Stomach (tissue), 9 donors: ENCODE results near the gene DNAI7. TPM values are rescaled to one million over a fixed set of nuclear protein-coding genes. Genes with fewer than 3 reads are reported as not detected.

Source experiments
- DNase-seq, 2 donors: peaks; one replicate each; pipeline versions ENCODE4 v3.0.0 to v3.0.0-alpha.2; 2013 to 2019
- H3K27ac ChIP-seq, 5 donors: fragments of 200-600 bp in 4 of 5; sonication (generic) in 4 of 5; one replicate each; pipeline ENCODE4 v1.5.1; 2013 to 2019; ENCODE audit warnings: mild to moderate bottlenecking in 1 of 5, moderate library complexity in 1 of 5
- H3K27me3 ChIP-seq, 3 donors: fragments of 200-600 bp; sonication (generic); one replicate each; pipeline ENCODE4 v1.5.1; 2017 to 2019; ENCODE audit warnings: mixed run types in 1 of 3
- H3K36me3 ChIP-seq, 4 donors: fragments of 200-600 bp; sonication (generic); 1 replicate in 3 of 4; 2 replicates in 1 of 4; pipeline ENCODE4 v1.5.1; 2016 to 2019
- H3K4me1 ChIP-seq, 4 donors: fragments of 200-600 bp; sonication (generic); one replicate each; pipeline ENCODE4 v1.5.1; 2016 to 2019
- H3K4me3 ChIP-seq, 4 donors: fragments of 200-600 bp; sonication (generic) in 3 of 4; one replicate each; pipeline ENCODE4 v1.5.1; 2016 to 2019; ENCODE audit warnings: mild to moderate bottlenecking in 1 of 4
- H3K9me3 ChIP-seq, 4 donors: fragments of 200-600 bp; sonication (generic); one replicate each; pipeline ENCODE4 v1.5.1; 2016 to 2019
- EP300 ChIP-seq: sonication (generic); formaldehyde crosslinking; IDR thresholded peaks from one replicate; pipeline ENCODE4 v1.6.1; 2017; ENCODE audit warnings: antibody characterized with exemption
- POLR2A ChIP-seq, 4 donors: fragments of 450-650 bp; IDR thresholded peaks; one replicate each; pipeline ENCODE4 v1.6.1; 2016; ENCODE audit warnings: antibody characterized with exemption in 4 of 4, control low read depth in 2 of 4, mild to moderate bottlenecking in 1 of 4, moderate library complexity in 1 of 4
- POLR2AphosphoS5 ChIP-seq, 3 donors: sonication (generic); formaldehyde crosslinking; IDR thresholded peaks; one replicate each; pipeline ENCODE4 v1.6.1; 2016; ENCODE audit warnings: antibody characterized with exemption in 3 of 3
- WGBS, 5 donors: extraction: QIAGEN DNeasy Blood & Tissue Kit in 3 of 5; methylation state at CpG; one replicate each; pipeline versions ENCODE4 v1.1.5 to v1.1.7; 2013 to 2018; 5-methylcytosine and 5-hydroxymethylcytosine counted together
- intact Hi-C: fragments of 100-400 bp; cut with DNase I; formaldehyde crosslinking; loops from one replicate; pipeline ENCODE4 v1.15.1; 2023; ENCODE audit warnings: low total_unique reads
- polyA plus RNA-seq, 3 donors: library from polyadenylated mRNA; stranded (reverse); fragments of 200-250 nt; gene quantifications; one replicate each; pipeline ENCODE4 v1.2.3, GENCODE V29; 2013
- total RNA-seq, 5 donors: library from RNA; depleted of rRNA; stranded (reverse); fragments of >200 nt; gene quantifications; one replicate each; pipeline versions ENCODE4 v1.1.0 to v1.2.3, GENCODE V29; 2014 to 2016
- TF ChIP-seq, protein P1 (sequence below), 7 experiments: fragments of 450-650 bp in 4 of 7; fragments of 200-600 bp in 3 of 7; sonication (generic) in 3 of 7; IDR thresholded peaks; one replicate each; pipeline ENCODE4 v1.5.1; 2016 to 2019; ENCODE audit warnings: antibody characterized with exemption in 7 of 7, control low read depth in 2 of 7, mild to moderate bottlenecking in 1 of 7
- donor health status: healthy with polysubstance abuse.
- donor health status: Bipolar disorder and iron deficiency.
- donor health status: healthy.

Gene DNAI7
- total and polyA plus RNA-seq, 8 donors = 0.05 to 2.2 (median 0.37) TPM; not detected in 3

DNA sequence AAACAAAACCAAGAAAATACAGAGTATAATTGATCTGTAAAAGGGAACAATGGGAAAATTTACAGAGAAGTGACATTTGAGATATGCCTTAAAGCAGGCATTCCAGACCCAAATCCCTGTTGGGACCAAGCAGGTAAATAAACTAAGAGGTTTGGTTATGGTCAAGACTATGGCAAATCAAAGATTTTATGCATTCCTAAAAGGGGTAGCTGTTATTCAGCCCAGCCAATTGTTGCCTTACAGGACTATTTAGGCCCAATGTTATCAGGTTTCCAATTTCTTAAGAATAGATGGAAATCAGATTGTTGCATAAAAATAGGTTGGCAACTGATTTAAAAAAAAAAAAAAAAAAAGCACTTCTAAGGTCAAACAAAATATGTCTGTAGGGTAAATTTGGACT is 5.3 kb downstream of the DNAI7 start:
- no peak overlapping the region for H3K4me3 ChIP-seq
- no peak overlapping the region for H3K27ac ChIP-seq
- DNase-seq = no peak
- no peaks in the 10 kb centered on the region for H3K27me3 ChIP-seq
- no peaks in the 10 kb centered on the region for H3K9me3 ChIP-seq
- TF ChIP-seq POLR2AphosphoS5 (IDR thresholded peaks at IDR 0.05) (no peak), EP300 (no peak), POLR2A (IDR thresholded peaks at IDR 0.05) (no peak)
- TF ChIP-seq, protein P1, sequence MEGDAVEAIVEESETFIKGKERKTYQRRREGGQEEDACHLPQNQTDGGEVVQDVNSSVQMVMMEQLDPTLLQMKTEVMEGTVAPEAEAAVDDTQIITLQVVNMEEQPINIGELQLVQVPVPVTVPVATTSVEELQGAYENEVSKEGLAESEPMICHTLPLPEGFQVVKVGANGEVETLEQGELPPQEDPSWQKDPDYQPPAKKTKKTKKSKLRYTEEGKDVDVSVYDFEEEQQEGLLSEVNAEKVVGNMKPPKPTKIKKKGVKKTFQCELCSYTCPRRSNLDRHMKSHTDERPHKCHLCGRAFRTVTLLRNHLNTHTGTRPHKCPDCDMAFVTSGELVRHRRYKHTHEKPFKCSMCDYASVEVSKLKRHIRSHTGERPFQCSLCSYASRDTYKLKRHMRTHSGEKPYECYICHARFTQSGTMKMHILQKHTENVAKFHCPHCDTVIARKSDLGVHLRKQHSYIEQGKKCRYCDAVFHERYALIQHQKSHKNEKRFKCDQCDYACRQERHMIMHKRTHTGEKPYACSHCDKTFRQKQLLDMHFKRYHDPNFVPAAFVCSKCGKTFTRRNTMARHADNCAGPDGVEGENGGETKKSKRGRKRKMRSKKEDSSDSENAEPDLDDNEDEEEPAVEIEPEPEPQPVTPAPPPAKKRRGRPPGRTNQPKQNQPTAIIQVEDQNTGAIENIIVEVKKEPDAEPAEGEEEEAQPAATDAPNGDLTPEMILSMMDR (IDR thresholded peaks at IDR 0.05) = no peak
- H3K36me3 ChIP-seq = no peaks in the 10 kb centered on the region
- intact Hi-C loops = no loop called here
- peaks cover 0 to 8% (median 4%) of the 10 kb centered on the region in 4 donors for H3K4me1 ChIP-seq

DNA sequence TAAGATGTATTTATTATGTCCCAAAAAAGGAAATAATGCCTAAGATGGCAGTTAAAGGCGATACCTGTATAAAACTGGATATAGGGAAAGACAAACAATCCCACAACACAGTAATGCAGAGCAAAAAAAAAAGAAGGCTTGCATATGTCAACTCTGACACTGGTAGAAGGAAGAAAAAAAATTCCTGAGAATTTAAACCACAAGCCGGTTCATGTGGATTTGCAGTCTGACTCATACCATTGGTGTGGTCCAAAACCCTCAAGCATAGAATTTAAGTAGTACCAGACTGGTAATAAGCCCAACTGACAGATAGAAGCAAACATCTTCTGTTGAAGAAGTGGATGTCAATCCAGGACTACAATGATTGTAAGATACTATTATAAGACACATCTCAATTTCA is 7.2 kb downstream of the DNAI7 start:
- Histone ChIP-seq H3K4me3 (no peak overlapping the region), H3K27me3 (no peaks in the 10 kb centered on the region), H3K9me3 (no peaks in the 10 kb centered on the region), H3K36me3 (no peaks in the 10 kb centered on the region), H3K4me1 (no peaks in the 10 kb centered on the region), H3K27ac (no peak overlapping the region)
- WGBS, 5 donors = 70 to 91% (median 85%) methylated on average over 2 of the region's 2 CpGs
- no peak for TF ChIP-seq POLR2A (IDR thresholded peaks at IDR 0.05)
- no peak for TF ChIP-seq EP300
- TF ChIP-seq POLR2AphosphoS5 (IDR thresholded peaks at IDR 0.05) = no peak
- TF ChIP-seq, protein P1 (IDR thresholded peaks at IDR 0.05) = no peak
- DNase-seq = no peak
- intact Hi-C loops = no loop called here

DNA sequence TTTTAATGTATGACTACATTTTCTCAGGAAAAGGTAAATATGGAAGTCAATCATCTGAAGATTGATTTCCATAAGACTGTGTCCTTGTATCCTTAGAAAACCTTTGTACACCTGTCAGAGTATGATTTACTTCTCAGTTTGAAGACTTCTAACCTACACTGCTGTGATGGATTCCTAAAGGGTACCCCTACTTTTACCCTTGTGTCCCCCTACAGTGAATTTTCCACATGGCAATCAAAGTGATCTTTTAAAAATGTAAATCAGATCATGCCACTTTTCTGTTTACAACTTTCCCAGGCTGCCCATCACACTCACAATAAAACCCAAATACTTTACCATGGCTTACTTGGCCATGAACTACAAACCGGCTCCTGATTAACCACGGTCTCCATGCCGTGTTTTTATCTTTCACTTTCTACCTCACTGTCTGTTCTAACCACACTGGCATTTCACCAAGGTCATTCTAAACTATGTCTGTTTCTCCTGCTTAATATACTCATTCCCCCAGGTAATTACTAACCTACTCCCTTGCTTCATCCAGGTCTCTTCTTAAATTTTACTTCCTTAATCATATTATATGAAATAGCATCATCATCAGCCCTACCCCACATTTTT is 8.1 kb downstream of the DNAI7 start:
- H3K27ac ChIP-seq = no peak overlapping the region
- no peaks in the 10 kb centered on the region for H3K27me3 ChIP-seq
- DNase-seq = no peak
- intact Hi-C loops = no loop called here
- H3K9me3 ChIP-seq = no peaks in the 10 kb centered on the region
- no peaks in the 10 kb centered on the region for H3K4me1 ChIP-seq
- H3K36me3 ChIP-seq = no peaks in the 10 kb centered on the region
- 60 to 72% (median 61%) methylated on average over 3 of the region's 3 CpGs for WGBS, 5 donors
- TF ChIP-seq POLR2AphosphoS5 (IDR thresholded peaks at IDR 0.05) (no peak), EP300 (no peak), POLR2A (IDR thresholded peaks at IDR 0.05) (no peak)
- TF ChIP-seq, protein P1 (IDR thresholded peaks at IDR 0.05) = no peak
- no peak overlapping the region for H3K4me3 ChIP-seq

DNA sequence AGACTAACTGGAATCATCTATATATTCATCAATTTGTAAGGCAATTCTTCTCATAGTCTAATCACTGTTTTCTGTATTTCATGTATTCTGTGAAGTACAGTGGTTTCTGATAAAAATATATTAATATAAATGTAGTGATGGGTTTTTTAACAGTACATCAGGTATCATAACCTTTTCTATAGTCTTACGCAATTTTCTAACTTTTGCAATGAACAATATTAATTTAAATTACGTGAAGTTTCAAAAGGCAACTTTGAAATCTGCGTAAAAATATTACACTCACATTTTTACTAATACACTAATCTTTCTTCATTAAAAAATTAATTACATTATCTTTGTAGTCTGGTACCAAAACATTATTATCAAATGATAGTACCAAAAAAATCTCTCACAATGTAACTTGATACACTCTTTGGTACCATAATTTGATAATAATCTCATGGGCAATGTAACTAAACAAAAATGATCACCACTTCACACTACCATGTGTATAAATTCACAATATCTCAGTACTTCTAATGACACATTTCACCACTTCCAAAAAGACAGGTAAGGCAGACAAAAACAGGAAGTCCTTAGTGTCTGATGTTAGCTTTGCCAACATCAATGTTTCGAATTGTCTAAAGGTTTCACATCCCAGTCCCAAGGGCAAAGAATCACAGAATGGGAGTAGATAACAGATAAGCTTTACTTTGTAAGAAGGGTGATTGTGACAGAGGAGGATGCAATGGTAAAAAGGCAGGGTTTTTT is 8.7 kb downstream of the DNAI7 start:
- no peaks in the 10 kb centered on the region for H3K36me3 ChIP-seq
- no peaks in the 10 kb centered on the region for H3K27me3 ChIP-seq
- TF ChIP-seq EP300 (no peak), POLR2A (IDR thresholded peaks at IDR 0.05) (no peak), POLR2AphosphoS5 (IDR thresholded peaks at IDR 0.05) (no peak)
- TF ChIP-seq, protein P1 (IDR thresholded peaks at IDR 0.05) = no peak
- no peak overlapping the region for H3K27ac ChIP-seq
- intact Hi-C loops = no loop called here
- 65 to 93% (median 91%) methylated on average over 4 of the region's 4 CpGs for WGBS, 5 donors
- DNase-seq = no peak
- H3K4me3 ChIP-seq = no peak overlapping the region
- H3K9me3 ChIP-seq = no peaks in the 10 kb centered on the region
- no peaks in the 10 kb centered on the region for H3K4me1 ChIP-seq
